DMS53 treated with DMSO at 0.1 percent for 48 hours (cell line): ENCODE results near the gene RUFY1.
"Not testable (repeated sequence)": the region's sequence is repeated elsewhere in the genome, so short reads cannot be mapped to it uniquely, and the experiment has no call there.

ENCODE experiments used
- DNase-seq: peaks from one replicate; lab custom pipeline; 2025; ENCODE audit not compliant: unreplicated experiment; lab: John Stamatoyannopoulos, UW

The RUFY1 gene

GRCh38 chr5:179657302-179658178, 107.2 kb downstream of the RUFY1 start:
- not testable (repeated sequence) for DNase-seq

GRCh38 chr5:179658179-179658856, 108.0 kb downstream of the RUFY1 start:
- DNase-seq, result not testable (repeated sequence)
